ENCODE data around the gene SLC30A4.

SLC30A4 gene

GRCh38 chr15:45449395-45449794 is 73.2 kb downstream of the SLC30A4 start:
- no peak for DNase-seq

DNA sequence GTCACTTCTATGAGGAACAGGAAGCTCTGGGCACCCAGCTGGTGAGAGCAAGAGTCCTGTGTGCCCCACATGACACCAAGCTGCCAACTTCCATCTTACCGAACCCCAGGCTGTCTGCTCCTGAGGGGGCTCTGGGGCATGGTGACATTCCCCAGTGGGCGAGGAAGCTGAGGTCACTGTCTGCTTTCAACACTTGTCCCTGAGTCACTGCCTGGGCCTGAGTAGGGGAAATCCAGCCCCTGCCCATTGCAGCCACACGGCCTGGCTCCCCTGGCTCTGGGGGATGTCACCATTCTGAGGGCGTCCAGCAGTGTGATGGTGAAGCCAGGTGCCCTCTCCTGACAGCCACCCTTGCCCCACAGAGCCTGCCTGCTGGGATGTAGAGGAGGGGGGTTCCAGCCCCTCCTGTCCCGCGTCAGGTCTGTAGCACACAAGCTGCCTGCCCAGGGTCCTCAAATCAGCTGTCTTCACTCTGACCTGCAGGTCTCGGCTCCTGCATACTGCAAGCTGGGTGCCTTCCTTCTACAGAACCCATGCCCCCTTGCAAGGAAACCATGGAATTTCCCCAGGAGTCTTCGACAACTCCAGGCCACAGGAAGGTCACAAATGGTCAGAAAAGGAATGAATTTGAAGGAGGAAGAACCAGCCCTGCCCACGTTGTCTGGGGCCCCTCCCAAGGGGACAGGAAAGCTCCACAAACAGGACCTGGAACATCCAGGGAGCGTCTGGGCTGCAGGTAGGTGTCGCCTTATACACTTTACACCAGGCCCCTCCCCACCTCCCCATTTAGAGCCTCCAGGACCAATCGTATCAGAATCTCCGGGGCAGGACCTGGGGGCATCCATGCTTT is 74.3 kb downstream of the SLC30A4 start:
- no peak for DNase-seq

DNA sequence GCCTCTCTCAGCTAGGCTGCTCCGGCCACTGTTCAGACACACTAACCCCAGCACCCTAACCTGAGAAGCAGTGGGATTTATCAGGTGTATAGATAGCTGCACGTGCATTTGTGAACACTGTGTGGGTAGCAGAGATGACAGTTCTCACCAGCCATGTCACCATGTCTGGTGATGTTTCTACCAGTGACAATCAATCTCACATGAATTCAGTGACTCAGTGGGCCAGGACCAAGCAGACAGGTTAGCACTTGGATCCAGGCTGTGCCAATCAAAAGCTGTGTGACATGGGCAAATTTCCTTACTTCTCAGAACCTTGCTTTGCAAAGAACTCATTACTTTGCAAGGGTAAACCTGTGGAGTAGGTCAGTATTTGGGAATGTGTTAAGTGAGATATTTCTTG is 78.9 kb downstream of the SLC30A4 start:
- no peak for DNase-seq

DNA sequence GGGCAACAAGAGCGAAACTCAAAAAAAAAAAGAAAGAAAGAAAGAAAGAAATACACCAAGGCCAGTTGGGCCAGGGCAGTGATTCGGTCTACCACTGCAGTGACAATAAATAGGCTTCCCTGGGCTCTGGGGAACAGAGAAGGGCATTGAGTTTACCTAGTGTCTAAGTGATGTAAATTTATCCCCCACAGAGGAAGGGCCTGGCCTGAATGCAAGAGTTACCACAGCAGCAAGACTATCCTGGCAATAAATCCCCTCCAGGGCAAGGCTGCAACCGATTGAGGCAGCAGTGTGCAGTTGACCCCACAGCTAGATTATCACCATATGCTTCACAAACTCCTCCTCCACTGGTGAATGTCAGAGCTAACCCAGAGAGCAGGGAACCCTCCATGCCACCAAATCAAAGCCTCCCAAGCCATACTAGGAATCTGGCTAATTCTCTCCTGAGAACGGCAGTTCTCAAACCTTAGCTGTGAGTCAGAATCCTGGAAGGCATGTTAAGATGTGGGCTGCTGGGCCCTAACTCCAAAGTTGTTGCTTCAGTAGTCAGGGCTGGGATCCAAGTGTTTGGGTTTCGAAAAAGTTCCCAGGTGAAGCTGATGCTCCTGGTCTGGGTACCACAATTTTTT is 79.9 kb downstream of the SLC30A4 start:
- no peak for DNase-seq

GRCh38 chr15:45441686-45442085 is 80.9 kb downstream of the SLC30A4 start:
- no peak for DNase-seq

DNA sequence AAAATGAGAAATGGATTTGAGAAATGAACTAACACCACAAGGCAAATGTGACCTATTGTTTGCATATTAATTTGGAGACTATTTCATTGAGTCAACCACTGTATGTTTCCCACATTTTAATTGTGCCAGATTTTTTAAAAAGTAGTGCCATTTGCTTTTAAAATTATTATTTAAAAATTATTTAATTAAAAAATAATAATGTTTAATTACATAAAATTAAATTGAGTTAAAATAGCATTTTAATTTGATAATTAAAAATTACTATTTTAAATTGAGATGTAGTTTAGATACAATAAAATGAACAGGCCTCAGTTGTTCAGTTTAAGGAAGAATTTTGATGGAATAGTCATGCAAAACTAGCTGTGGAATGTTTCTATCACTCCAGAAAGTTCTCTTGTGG is 81.5 kb downstream of the SLC30A4 start:
- DNase-seq: no peak

- DNase-seq: no peak
These were observed 82.9 kb downstream of the SLC30A4 start for GRCh38 chr15:45439521-45440260.

- DNase-seq: no peak
These were observed 87.2 kb downstream of the SLC30A4 start for GRCh38 chr15:45435124-45435903.

- no peak for DNase-seq
These were observed 88.4 kb downstream of the SLC30A4 start for GRCh38 chr15:45434078-45434567.

- no peak for DNase-seq
These were observed 91.0 kb downstream of the SLC30A4 start for GRCh38 chr15:45431511-45431910.

GRCh38 chr15:45429941-45430792 is 92.4 kb downstream of the SLC30A4 start:
- DNase-seq: peak; percentile 53
